Measurements from ENCODE around the gene FIZ1.

Gene FIZ1

DNA sequence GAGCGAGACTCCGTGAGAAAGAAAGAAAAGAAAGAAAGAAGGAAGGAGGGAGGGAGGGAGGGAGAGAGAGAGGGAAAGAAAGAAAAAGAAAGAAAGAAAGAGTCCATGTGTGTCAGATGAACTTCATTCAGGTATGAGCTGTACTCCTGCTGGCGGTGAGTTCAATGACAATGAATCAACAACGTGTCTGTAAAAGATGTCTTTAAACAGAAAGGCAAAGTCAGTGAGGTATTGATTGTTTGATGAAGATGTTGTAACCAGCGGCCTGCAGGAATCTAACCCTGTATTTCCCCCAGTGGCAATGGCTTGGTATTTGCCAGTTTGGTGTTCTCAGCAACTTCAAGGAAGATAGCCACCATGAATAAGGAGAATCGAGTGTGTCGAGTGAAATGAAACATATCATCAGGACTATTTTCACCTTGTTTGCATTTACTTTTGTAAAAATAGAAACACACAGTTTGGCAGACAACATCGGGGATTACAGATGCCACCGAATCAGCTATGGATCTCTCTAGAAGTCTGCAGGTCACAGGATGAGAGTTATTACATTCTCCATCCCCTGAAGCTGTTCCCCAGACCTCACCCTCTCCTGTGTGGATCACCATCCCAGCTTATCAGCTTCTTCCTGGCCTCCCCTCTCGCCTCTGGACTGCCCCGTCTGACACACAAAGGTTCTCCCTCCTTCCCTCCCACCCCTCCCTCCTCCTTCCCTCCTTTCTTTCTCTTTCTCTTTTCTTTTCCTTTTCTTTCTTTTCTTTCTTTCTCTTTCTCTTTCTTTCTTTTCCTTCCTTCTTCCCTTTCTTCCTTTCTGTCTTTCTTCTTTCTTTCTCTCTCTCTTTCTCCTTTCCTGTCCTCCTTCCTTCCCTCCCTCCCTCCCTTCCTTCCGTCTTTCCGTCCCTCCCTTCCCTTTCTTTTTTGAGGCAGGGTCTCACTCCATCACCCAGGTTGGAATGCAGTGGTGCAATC is 45.8 kb downstream of the FIZ1 start:
- Histone ChIP-seq H3K9me3 (ENCODE audit: insufficient read depth, low read depth, low read length) (no peaks in the 10 kb centered on the region), H3K27me3 (ENCODE audit: insufficient read depth, low read length) (peaks cover 10% of the 10 kb centered on the region), H3K27ac (ENCODE audit: low read length) (no peak overlapping the region), H3K4me1 (ENCODE audit: insufficient read depth, low read length) (peaks cover 14% of the 10 kb centered on the region; the same call in 1 of the 2 replicates), H3K36me3 (ENCODE audit: insufficient read depth, low read depth, low read length) (no peaks in the 10 kb centered on the region), H3K4me3 (ENCODE audit: low read length) (no peak overlapping the region), H3K9ac (ENCODE audit: low read depth, low read length) (no peak overlapping the region)

- no peaks in the 10 kb centered on the region for H3K36me3 ChIP-seq (ENCODE audit: insufficient read depth, low read depth, low read length)
- no peak overlapping the region for H3K27ac ChIP-seq (ENCODE audit: low read length)
- no peak overlapping the region for H3K9ac ChIP-seq (ENCODE audit: low read depth, low read length)
- H3K9me3 ChIP-seq (ENCODE audit: insufficient read depth, low read depth, low read length), result no peaks in the 10 kb centered on the region
- H3K4me3 ChIP-seq (ENCODE audit: low read length), result no peak overlapping the region
- peaks cover 14% of the 10 kb centered on the region; the same call in 1 of the 2 replicates for H3K4me1 ChIP-seq (ENCODE audit: insufficient read depth, low read length)
- H3K27me3 ChIP-seq (ENCODE audit: insufficient read depth, low read length), result peaks cover 10% of the 10 kb centered on the region
These were observed 46.7 kb downstream of the FIZ1 start for GRCh38 chr19:55552620-55553019.

- Histone ChIP-seq H3K9ac (ENCODE audit: low read depth, low read length) (no peak overlapping the region), H3K27ac (ENCODE audit: low read length) (no peak overlapping the region), H3K4me1 (ENCODE audit: insufficient read depth, low read length) (peaks cover 14% of the 10 kb centered on the region; the same call in 1 of the 2 replicates), H3K9me3 (ENCODE audit: insufficient read depth, low read depth, low read length) (no peaks in the 10 kb centered on the region), H3K27me3 (ENCODE audit: insufficient read depth, low read length) (peaks cover 10% of the 10 kb centered on the region), H3K4me3 (ENCODE audit: low read length) (no peak overlapping the region), H3K36me3 (ENCODE audit: insufficient read depth, low read depth, low read length) (no peaks in the 10 kb centered on the region)
These were observed 47.1 kb downstream of the FIZ1 start for GRCh38 chr19:55552206-55552605.

DNA sequence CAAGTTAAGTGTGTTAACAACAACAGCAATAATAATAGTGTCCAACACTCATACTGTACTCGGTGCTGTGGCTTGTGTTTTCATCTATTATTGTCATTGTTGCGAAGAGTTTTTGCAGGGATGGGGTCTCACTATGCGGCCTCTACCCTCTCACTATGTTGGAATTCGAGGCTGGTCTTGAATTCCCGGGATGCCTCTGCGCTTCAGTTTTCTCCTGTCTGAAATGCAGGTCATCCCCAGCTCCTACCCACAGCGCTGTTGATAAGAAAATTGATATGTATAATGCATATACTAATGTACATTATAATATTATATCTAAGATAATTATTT is 49.0 kb downstream of the FIZ1 start:
- no peaks in the 10 kb centered on the region for H3K36me3 ChIP-seq (ENCODE audit: insufficient read depth, low read depth, low read length)
- H3K4me3 ChIP-seq (ENCODE audit: low read length), result peak overlapping the region; percentile 67
- peaks cover 14% of the 10 kb centered on the region; the same call in 1 of the 2 replicates for H3K4me1 ChIP-seq (ENCODE audit: insufficient read depth, low read length)
- no peaks in the 10 kb centered on the region for H3K9me3 ChIP-seq (ENCODE audit: insufficient read depth, low read depth, low read length)
- peak overlapping the region; percentile 5 for H3K27ac ChIP-seq (ENCODE audit: low read length)
- H3K9ac ChIP-seq (ENCODE audit: low read depth, low read length), result peak overlapping the region; percentile 47; the same call in 1 of the 2 replicates
- peaks cover 10% of the 10 kb centered on the region for H3K27me3 ChIP-seq (ENCODE audit: insufficient read depth, low read length)

- Histone ChIP-seq H3K4me1 (ENCODE audit: insufficient read depth, low read length) (peaks cover 14% of the 10 kb centered on the region; the same call in 1 of the 2 replicates), H3K27me3 (ENCODE audit: insufficient read depth, low read length) (peaks cover 10% of the 10 kb centered on the region), H3K9me3 (ENCODE audit: insufficient read depth, low read depth, low read length) (no peaks in the 10 kb centered on the region), H3K4me3 (ENCODE audit: low read length) (peak overlapping the region; percentile 67), H3K36me3 (ENCODE audit: insufficient read depth, low read depth, low read length) (no peaks in the 10 kb centered on the region), H3K27ac (ENCODE audit: low read length) (peak overlapping the region; percentile 5), H3K9ac (ENCODE audit: low read depth, low read length) (peak overlapping the region; percentile 47; the same call in 1 of the 2 replicates)
These were observed 49.6 kb downstream of the FIZ1 start for GRCh38 chr19:55549500-55550320.

DNA sequence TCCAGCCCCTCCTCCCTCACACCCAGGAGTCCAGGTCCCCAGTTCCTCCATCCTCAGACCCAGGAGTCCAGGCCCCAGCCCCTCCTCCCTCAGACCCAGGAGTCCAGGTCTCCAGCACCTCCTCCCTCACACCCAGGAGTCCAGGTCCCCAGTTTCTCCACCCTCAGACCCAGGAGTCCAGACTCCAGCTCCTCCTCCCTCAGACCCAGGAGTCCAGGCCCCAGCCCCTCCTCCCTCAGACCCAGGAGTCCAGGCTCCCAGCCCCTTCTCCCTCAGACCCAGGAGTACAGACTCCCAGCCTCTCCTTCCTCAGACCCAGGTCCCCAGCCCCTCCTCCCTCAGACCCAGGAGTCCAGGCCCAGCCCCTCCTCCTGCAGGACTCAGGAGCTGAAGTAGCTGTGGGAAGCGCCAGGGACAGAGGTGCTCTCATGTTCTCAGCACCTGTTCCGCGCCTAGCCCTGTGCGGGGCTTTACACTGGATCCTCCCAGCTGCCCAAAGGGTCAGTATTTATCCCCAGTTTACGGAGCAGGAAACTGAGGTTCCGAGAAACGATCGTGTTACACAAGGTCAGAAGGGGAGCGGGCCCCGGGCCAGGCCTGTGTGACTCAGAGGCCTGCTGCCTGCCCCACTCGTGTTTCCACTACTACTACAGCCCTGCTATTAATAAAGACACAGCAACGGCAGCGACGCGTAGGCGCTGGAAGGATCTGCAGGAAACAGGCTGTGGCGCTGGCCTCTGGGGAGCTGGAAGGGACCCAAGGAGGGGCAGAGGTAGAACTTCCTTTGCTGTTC is 52.3 kb downstream of the FIZ1 start:
- H3K27me3 ChIP-seq (ENCODE audit: insufficient read depth, low read length), result no peaks in the 10 kb centered on the region

GRCh38 chr19:55546011-55546410 is 53.3 kb downstream of the FIZ1 start:
- peaks cover 3% of the 10 kb centered on the region; the same call in 1 of the 2 replicates for H3K4me1 ChIP-seq (ENCODE audit: insufficient read depth, low read length)
- no peaks in the 10 kb centered on the region for H3K27me3 ChIP-seq (ENCODE audit: insufficient read depth, low read length)
- no peak overlapping the region for H3K9ac ChIP-seq (ENCODE audit: low read depth, low read length)
- no peak overlapping the region for H3K27ac ChIP-seq (ENCODE audit: low read length)
- H3K9me3 ChIP-seq (ENCODE audit: insufficient read depth, low read depth, low read length), result no peaks in the 10 kb centered on the region
- no peak overlapping the region for H3K4me3 ChIP-seq (ENCODE audit: low read length)
- no peaks in the 10 kb centered on the region for H3K36me3 ChIP-seq (ENCODE audit: insufficient read depth, low read depth, low read length)

More for the DNA sequence above, 52.3 kb downstream of the FIZ1 start:
- Histone ChIP-seq H3K9me3 (ENCODE audit: insufficient read depth, low read depth, low read length) (no peaks in the 10 kb centered on the region), H3K4me1 (ENCODE audit: insufficient read depth, low read length) (peaks cover 3% of the 10 kb centered on the region; the same call in 1 of the 2 replicates), H3K36me3 (ENCODE audit: insufficient read depth, low read depth, low read length) (no peaks in the 10 kb centered on the region), H3K9ac (ENCODE audit: low read depth, low read length) (no peak overlapping the region), H3K4me3 (ENCODE audit: low read length) (no peak overlapping the region), H3K27ac (ENCODE audit: low read length) (no peak overlapping the region)

DNA sequence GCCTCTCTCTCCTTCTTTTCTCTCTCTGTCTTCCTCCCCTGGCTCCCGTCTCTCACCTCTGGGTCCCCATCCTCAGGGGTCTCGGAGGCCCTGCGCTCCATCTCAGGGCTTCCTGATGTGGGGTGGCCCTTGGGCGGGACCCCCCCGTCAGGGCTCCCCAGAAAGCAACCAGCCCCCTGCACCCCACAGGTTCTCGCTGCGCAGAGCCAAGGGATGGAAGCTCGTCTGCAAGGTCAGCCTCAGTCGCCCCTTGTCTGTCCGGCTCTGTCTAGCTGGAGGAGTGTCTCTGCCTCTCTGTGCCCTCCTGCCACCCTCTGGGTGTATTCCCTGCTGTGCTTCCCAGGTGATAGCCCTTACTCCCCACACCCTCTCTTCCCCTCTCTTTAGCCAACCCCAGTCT is 53.9 kb downstream of the FIZ1 start, which contains the start of gene SBK3:
Gene SBK3, minus strand, starts transcription at position 101 of the 400 bp plus-strand sequence. Its CDS starts 0 bp downstream, at position 101.
- H3K9me3 ChIP-seq (ENCODE audit: insufficient read depth, low read depth, low read length), result no peaks in the 10 kb centered on the region
- H3K4me1 ChIP-seq (ENCODE audit: insufficient read depth, low read length), result peaks cover 3% of the 10 kb centered on the region; the same call in 1 of the 2 replicates
- H3K4me3 ChIP-seq (ENCODE audit: low read length), result no peak within 1 kb of the TSS
- H3K27ac ChIP-seq (ENCODE audit: low read length), result no peak within 1 kb of the TSS
- H3K36me3 ChIP-seq (ENCODE audit: insufficient read depth, low read depth, low read length), result no peaks in the 10 kb centered on the region
- H3K27me3 ChIP-seq (ENCODE audit: insufficient read depth, low read length), result no peaks in the 10 kb centered on the region
- H3K9ac ChIP-seq (ENCODE audit: low read depth, low read length), result no peak within 1 kb of the TSS

DNA sequence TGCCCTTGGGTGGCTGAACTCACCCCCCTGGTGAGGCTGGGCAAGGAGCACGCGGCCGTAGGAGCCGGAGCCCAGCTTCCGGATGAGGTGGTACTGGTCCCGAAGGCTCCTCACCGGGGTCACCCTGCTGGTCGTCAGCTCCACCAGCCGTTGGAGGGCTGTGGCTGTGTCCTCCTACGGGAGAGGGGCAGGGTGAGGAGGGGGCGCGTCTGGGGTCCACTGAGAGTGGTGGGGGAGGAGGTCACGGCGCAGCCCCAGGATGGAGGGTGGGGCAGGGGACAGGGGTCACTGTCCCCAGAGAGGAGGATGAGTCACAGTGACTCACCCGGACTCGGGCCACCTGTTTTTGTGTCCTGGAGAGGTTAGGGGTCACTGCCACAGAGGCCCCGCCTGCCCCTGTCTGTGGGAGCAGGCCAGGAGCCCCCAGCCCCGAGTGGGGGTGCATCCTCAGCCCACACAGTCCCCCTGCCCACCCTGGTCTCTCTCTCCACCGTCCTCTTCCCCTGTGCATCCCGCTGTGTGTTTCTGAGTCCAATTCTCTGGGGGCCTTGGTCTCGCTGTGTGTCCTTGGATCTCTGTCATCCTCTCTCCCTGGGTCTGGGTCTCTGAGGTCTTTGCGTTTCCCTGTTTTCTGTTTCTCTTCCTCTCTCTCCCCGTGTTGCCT is 54.4 kb downstream of the FIZ1 start:
- peaks cover 3% of the 10 kb centered on the region; the same call in 1 of the 2 replicates for H3K4me1 ChIP-seq (ENCODE audit: insufficient read depth, low read length)
- H3K9ac ChIP-seq (ENCODE audit: low read depth, low read length), result no peak overlapping the region

DNA sequence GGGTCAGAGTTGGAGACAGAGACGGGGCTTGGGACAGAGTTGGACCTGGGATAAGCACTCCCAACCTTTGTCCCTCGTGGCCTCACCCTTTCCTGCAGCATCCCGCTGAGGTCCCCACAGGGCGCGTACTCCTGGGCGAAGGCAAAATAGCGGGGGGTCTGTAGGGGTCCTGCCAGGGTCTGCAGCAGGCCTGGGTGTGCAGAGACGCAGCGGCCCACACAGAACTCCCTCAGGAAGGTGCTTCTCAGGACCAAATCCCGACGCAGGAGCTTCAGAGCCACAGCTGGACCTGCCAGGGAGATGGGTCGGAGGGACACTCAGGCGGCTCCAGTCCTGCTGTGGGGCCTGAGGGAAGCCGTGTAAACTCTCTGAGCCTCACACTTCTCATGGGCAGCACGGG is 55.3 kb downstream of the FIZ1 start:
- Histone ChIP-seq H3K9ac (ENCODE audit: low read depth, low read length) (no peak overlapping the region), H3K27ac (ENCODE audit: low read length) (no peak overlapping the region), H3K4me3 (ENCODE audit: low read length) (no peak overlapping the region), H3K36me3 (ENCODE audit: insufficient read depth, low read depth, low read length) (no peaks in the 10 kb centered on the region), H3K9me3 (ENCODE audit: insufficient read depth, low read depth, low read length) (no peaks in the 10 kb centered on the region), H3K4me1 (ENCODE audit: insufficient read depth, low read length) (no peaks in the 10 kb centered on the region; the same call in 1 of the 2 replicates), H3K27me3 (ENCODE audit: insufficient read depth, low read length) (no peaks in the 10 kb centered on the region)

More for the DNA sequence above, 54.4 kb downstream of the FIZ1 start:
- no peaks in the 10 kb centered on the region for H3K9me3 ChIP-seq (ENCODE audit: insufficient read depth, low read depth, low read length)
- H3K27ac ChIP-seq (ENCODE audit: low read length), result no peak overlapping the region
- H3K4me3 ChIP-seq (ENCODE audit: low read length), result no peak overlapping the region
- H3K27me3 ChIP-seq (ENCODE audit: insufficient read depth, low read length), result no peaks in the 10 kb centered on the region
- H3K36me3 ChIP-seq (ENCODE audit: insufficient read depth, low read depth, low read length), result no peaks in the 10 kb centered on the region
